ENCODE measurements around the gene ALOX15B. TPM values are rescaled to one million over a fixed set of nuclear protein-coding genes. Genes with fewer than 3 reads are reported as not detected.
A peak's percentile ranks its signal among the peaks of the same experiment; 100 is the strongest.

The ALOX15B gene
- total and polyA plus RNA-seq, 9 donors, result 0.23 to 14.9 (median 0.78) TPM; not detected in 1

DNA sequence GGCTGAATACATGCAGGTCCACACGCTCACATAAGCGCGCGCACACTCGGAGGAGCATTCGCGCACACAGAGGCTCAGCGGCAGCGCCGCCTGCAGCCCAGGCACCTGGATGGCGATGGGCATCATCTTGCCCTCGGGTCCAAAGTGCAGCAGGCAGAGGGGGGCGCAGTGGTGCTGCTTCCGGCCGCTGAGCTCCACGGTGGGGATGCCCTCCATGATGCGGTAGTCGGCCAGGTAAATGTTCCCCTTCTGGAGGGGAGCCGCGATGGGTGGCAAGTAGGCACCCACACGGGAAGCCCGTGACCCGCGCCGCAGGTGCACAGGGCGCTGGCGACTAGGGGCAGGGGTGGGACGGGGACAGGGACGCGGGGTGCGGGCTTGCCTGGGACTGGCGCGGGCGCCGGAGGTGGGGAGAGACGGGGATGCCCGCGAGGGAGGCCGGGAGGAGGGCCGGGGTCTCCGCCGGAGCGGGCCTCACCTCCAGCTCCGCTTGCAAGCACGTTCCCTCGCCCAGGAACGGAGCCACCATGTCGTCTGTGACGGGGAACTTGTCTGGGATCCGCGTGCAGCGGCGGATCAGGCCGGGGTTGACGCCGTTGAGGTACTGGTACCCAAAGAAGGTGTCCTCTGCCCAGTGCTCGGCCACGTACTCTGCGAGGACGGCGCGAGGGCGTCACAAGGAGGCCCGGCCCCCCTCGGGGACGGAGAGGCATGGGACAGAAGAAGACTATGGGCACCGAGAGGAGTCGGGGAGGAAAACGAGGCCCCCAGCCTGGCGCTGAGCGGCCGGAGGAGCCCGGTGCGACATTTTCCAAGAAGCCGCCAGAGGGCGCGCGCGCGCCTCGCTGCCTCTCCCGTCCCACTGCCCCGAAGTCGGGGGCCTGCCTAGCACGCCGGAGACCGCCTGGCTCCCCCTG lies 40.7 kb downstream of the ALOX15B start:
- intact Hi-C loops (cut with DNase I), result loop anchor here in 3 of 4 donors (5.0 to 10.0 kb wide), 2 partner anchors 223 to 225 kb away; no protein-coding TSS in a partner anchor
- DNase-seq, result peak; percentile 58 to 84 (median 74)
- peaks cover 5% of the 10 kb centered on the region for H3K4me1 ChIP-seq (ENCODE audit: insufficient read depth)
- peak overlapping the region; percentile 37 for H3K4me3 ChIP-seq
- H3K9me3 ChIP-seq, result no peaks in the 10 kb centered on the region
- H3K27me3 ChIP-seq, result no peaks in the 10 kb centered on the region
- H3K27ac ChIP-seq, result no peak overlapping the region
- TF ChIP-seq EP300 (IDR thresholded peaks at IDR 0.05), result no peak
- TF ChIP-seq, protein P1, sequence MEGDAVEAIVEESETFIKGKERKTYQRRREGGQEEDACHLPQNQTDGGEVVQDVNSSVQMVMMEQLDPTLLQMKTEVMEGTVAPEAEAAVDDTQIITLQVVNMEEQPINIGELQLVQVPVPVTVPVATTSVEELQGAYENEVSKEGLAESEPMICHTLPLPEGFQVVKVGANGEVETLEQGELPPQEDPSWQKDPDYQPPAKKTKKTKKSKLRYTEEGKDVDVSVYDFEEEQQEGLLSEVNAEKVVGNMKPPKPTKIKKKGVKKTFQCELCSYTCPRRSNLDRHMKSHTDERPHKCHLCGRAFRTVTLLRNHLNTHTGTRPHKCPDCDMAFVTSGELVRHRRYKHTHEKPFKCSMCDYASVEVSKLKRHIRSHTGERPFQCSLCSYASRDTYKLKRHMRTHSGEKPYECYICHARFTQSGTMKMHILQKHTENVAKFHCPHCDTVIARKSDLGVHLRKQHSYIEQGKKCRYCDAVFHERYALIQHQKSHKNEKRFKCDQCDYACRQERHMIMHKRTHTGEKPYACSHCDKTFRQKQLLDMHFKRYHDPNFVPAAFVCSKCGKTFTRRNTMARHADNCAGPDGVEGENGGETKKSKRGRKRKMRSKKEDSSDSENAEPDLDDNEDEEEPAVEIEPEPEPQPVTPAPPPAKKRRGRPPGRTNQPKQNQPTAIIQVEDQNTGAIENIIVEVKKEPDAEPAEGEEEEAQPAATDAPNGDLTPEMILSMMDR (IDR thresholded peaks at IDR 0.05), result peak; percentile 80 to 90 (median 80)
- no peak for TF ChIP-seq POLR2A (IDR thresholded peaks at IDR 0.05)
- H3K36me3 ChIP-seq, result no peaks in the 10 kb centered on the region
- 1% methylated on average over 68 to 87 of the region's 87 CpGs for WGBS, 3 donors

DNA sequence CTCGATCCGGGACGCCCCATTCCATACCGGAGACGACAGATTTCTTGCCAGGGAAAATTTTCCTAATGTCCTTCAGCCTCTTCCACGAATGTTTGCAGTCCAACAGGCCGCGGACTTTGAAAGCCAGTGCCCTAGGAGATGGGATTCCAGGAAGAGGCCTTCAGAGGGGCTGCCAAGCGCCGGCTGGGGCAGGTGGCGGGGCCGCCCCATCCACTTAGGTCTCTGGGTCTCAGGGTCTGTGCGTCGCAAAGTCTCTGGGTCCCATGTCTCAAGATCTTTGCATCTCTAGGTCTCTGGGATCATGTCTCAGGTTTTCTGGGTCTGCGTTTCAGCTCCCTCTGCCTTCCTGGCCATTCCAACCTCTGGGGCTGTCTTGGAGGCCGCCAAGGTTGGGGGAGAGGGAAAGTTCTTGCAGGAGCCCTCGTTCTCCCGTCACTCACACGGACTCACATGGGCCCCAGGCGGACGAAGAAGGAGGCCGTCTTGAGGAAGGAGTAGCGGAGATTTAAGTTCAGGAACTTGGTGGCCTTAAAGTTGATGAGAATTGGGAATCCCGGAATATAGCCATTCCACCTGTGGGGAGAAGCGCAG lies 41.4 kb downstream of the ALOX15B start:
- H3K4me1 ChIP-seq (ENCODE audit: insufficient read depth), result peaks cover 5% of the 10 kb centered on the region
- WGBS, 3 donors, result 13 to 25% (median 16%) methylated on average over 21 to 25 of the region's 25 CpGs
- no peaks in the 10 kb centered on the region for H3K36me3 ChIP-seq
- peak overlapping the region; percentile 37 for H3K4me3 ChIP-seq
- H3K27me3 ChIP-seq, result no peaks in the 10 kb centered on the region
- no peaks in the 10 kb centered on the region for H3K9me3 ChIP-seq
- TF ChIP-seq EP300 (IDR thresholded peaks at IDR 0.05), result no peak
- TF ChIP-seq, protein P1 (IDR thresholded peaks at IDR 0.05), result no peak
- TF ChIP-seq POLR2A (IDR thresholded peaks at IDR 0.05), result no peak
- intact Hi-C loops (cut with DNase I), result loop anchor here in 1 of 4 donors (5.0 kb wide), 1 partner anchor 222 kb away; no protein-coding TSS in a partner anchor
- no peak overlapping the region for H3K27ac ChIP-seq
- DNase-seq, result no peak

DNA sequence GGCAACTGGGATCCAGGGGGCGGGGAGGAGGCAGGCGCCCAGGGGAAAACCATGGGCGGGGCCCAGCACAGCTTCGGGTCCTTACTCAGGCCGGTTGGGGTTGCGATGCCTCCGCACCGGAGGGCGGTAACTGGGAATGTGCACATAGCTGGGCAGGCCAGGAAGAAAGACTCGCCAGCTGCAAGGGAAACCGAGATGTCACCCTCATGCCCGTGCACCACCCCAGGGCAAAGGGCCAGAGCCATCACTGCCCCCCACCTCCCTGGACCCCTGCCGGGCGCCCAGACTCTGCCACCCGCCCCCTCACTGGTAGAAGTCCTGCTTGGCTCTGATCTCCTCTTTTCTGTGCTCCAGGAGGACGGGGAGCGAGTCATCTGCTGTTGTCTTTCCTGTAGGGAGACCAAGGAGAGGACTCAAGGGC lies 42.0 kb downstream of the ALOX15B start:
- H3K4me1 ChIP-seq (ENCODE audit: insufficient read depth), result peaks cover 5% of the 10 kb centered on the region
- H3K27ac ChIP-seq, result no peak overlapping the region
- H3K4me3 ChIP-seq, result no peak overlapping the region
- TF ChIP-seq, protein P1 (IDR thresholded peaks at IDR 0.05), result no peak
- TF ChIP-seq POLR2A (IDR thresholded peaks at IDR 0.05) (no peak), EP300 (IDR thresholded peaks at IDR 0.05) (no peak)
- H3K9me3 ChIP-seq, result no peaks in the 10 kb centered on the region
- DNase-seq, result no peak
- intact Hi-C loops (cut with DNase I), result loop anchor here in 1 of 4 donors (5.0 kb wide), 1 partner anchor 221 kb away; no protein-coding TSS in a partner anchor
- H3K27me3 ChIP-seq, result no peaks in the 10 kb centered on the region
- 31 to 40% (median 39%) methylated on average over 13 to 17 of the region's 17 CpGs for WGBS, 3 donors
- H3K36me3 ChIP-seq, result no peaks in the 10 kb centered on the region

DNA sequence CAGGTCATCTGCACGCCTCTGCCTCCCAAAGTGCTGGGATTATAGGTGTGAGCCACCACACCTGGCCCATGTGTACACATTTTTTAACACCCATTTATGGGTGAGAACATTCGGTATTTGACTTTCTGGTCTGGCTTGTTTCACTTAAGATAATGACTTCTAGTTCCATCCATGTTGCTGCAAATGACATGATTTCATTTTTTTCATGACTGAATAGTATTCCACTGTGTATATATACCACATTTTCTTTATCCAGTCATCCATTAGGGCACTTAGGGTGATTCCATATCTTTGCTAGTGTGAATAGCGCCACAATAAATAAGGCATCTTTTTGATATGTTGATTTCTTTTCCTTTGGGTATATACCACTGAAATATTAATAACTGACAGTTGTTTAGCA lies 43.0 kb downstream of the ALOX15B start:
- Histone ChIP-seq H3K27ac (no peak overlapping the region), H3K4me1 (ENCODE audit: insufficient read depth) (peaks cover 5% of the 10 kb centered on the region), H3K36me3 (no peaks in the 10 kb centered on the region), H3K9me3 (no peaks in the 10 kb centered on the region), H3K27me3 (no peaks in the 10 kb centered on the region), H3K4me3 (no peak overlapping the region)
- DNase-seq, result no peak
- intact Hi-C loops (cut with DNase I), result loop anchor here in 1 of 4 donors (5.0 kb wide), 1 partner anchor 220 kb away; no protein-coding TSS in a partner anchor
- WGBS, 3 donors, result 87 to 95% (median 90%) methylated on average over 3 of the region's 3 CpGs
- no peak for TF ChIP-seq POLR2A (IDR thresholded peaks at IDR 0.05)
- TF ChIP-seq, protein P1 (IDR thresholded peaks at IDR 0.05), result no peak
- no peak for TF ChIP-seq EP300 (IDR thresholded peaks at IDR 0.05)
